SK-N-SH treated with all-trans-retinoic acid at 6 μM for 48 hours (cell line): ENCODE measurements around the gene SYNE1.
"Not testable (repeated sequence)": the region's sequence is repeated elsewhere in the genome, so short reads cannot be mapped to it uniquely, and the experiment has no call there.

ENCODE experiments used
- ATAC-seq: fragments of 200-7000 bp; cut with Tn5 transposase; 3 replicates; pipeline ENCODE4 v1.9.1; 2020; ENCODE audit warnings: mild to moderate bottlenecking, moderate library complexity
- ARNTL ChIP-seq: fragments of 450-650 bp; formaldehyde crosslinking; IDR thresholded peaks from 2 replicates; pipeline ENCODE4 v1.5.0; 2020; ENCODE audit warnings: low read depth, mild to moderate bottlenecking, moderate library complexity, borderline replicate concordance
- BACH2 ChIP-seq: fragments of 250-450 bp; sonication (Bioruptor Pico); IDR thresholded peaks from 2 replicates; pipeline ENCODE4 v1.9.0; 2021; ENCODE audit warnings: mild to moderate bottlenecking, borderline replicate concordance
- CSDC2 ChIP-seq: fragments of 250-450 bp; sonication (Bioruptor Pico); IDR thresholded peaks from 2 replicates; pipeline ENCODE4 v1.5.0; 2020; ENCODE audit warnings: mild to moderate bottlenecking, moderate library complexity
- ESRRG ChIP-seq: fragments of 250-450 bp; sonication (Bioruptor Pico); IDR thresholded peaks from 2 replicates; pipeline ENCODE4 v1.6.1; 2021; ENCODE audit warnings: mild to moderate bottlenecking
- GLIS3 ChIP-seq: fragments of 250-450 bp; sonication (Bioruptor Pico); IDR thresholded peaks from 2 replicates; pipeline ENCODE4 v1.5.0; 2020; ENCODE audit warnings: mild to moderate bottlenecking, moderate library complexity
- ISL1 ChIP-seq: fragments of 250-450 bp; sonication (Bioruptor Pico); IDR thresholded peaks from 2 replicates; pipeline ENCODE4 v2.1.2; 2022; ENCODE audit warnings: mild to moderate bottlenecking, moderate library complexity
- OSR1 ChIP-seq: fragments of 250-450 bp; sonication (Bioruptor Pico); IDR thresholded peaks from 2 replicates; pipeline ENCODE4 v1.8.0; 2022; ENCODE audit warnings: moderate library complexity, mild to moderate bottlenecking, inconsistent platforms
- POU6F1 ChIP-seq: fragments of 250-450 bp; sonication (Bioruptor Pico); IDR thresholded peaks from 2 replicates; pipeline ENCODE4 v1.8.0; 2021; ENCODE audit warnings: low read depth, mild to moderate bottlenecking, moderate library complexity, borderline replicate concordance
- PPARA ChIP-seq: fragments of 250-450 bp; sonication (Bioruptor Pico); IDR thresholded peaks from 2 replicates; pipeline ENCODE4 v1.5.0; 2020; ENCODE audit warnings: mild to moderate bottlenecking, borderline replicate concordance
- RARB ChIP-seq: fragments of 250-450 bp; sonication (Bioruptor Pico); IDR thresholded peaks from 2 replicates; pipeline ENCODE4 v1.8.0; 2021; ENCODE audit warnings: mild to moderate bottlenecking, moderate library complexity
- SNAI2 ChIP-seq: fragments of 250-450 bp; sonication (Bioruptor Pico); IDR thresholded peaks from 2 replicates; pipeline ENCODE4 v1.5.0; 2020; ENCODE audit warnings: mild to moderate bottlenecking, moderate library complexity
- TCF4 ChIP-seq: fragments of 250-450 bp; sonication (Bioruptor Pico); IDR thresholded peaks from 2 replicates; pipeline ENCODE4 v1.8.0; 2021; ENCODE audit warnings: mild to moderate bottlenecking, moderate library complexity, borderline replicate concordance
- TOX ChIP-seq: fragments of 250-450 bp; sonication (Bioruptor Pico); IDR thresholded peaks from 2 replicates; pipeline ENCODE4 v1.8.0; 2021; ENCODE audit warnings: mild to moderate bottlenecking, moderate library complexity, borderline replicate concordance
- TSHZ2 ChIP-seq: fragments of 250-450 bp; sonication (Bioruptor Pico); IDR thresholded peaks from 2 replicates; pipeline ENCODE4 v1.5.0; 2020; ENCODE audit warnings: mild to moderate bottlenecking, moderate library complexity
- ZC3H10 ChIP-seq: fragments of 250-450 bp; sonication (Bioruptor Pico); IDR thresholded peaks from 2 replicates; pipeline ENCODE4 v1.5.1; 2021; ENCODE audit warnings: mild to moderate bottlenecking, moderate library complexity
- ZFP3 ChIP-seq: fragments of 250-450 bp; sonication (Bioruptor Pico); IDR thresholded peaks from 2 replicates; pipeline ENCODE4 v1.5.0; 2020; ENCODE audit warnings: mild to moderate bottlenecking, moderate library complexity
- ZFP30 ChIP-seq: fragments of 450-650 bp; formaldehyde crosslinking; IDR thresholded peaks from 2 replicates; pipeline ENCODE4 v1.5.0; 2022; ENCODE audit warnings: mild to moderate bottlenecking, moderate library complexity
- ZNF565 ChIP-seq: fragments of 450-650 bp; formaldehyde crosslinking; conservative IDR thresholded peaks from 2 replicates; pipeline ENCODE4 v1.5.0; 2020; ENCODE audit warnings: low read depth, mild to moderate bottlenecking, moderate library complexity
- ZNF70 ChIP-seq: fragments of 450-650 bp; formaldehyde crosslinking; IDR thresholded peaks from 2 replicates; pipeline ENCODE4 v1.5.0; 2020; ENCODE audit warnings: mild to moderate bottlenecking, moderate library complexity
- ZNF8 ChIP-seq: fragments of 450-650 bp; formaldehyde crosslinking; IDR thresholded peaks from 2 replicates; pipeline ENCODE4 v1.5.0; 2020; ENCODE audit warnings: mild to moderate bottlenecking, moderate library complexity
- TF ChIP-seq, protein P1 (sequence below): fragments of 250-450 bp; sonication (Bioruptor Pico); IDR thresholded peaks from 2 replicates; pipeline ENCODE4 v1.8.0; 2020; ENCODE audit warnings: mild to moderate bottlenecking, moderate library complexity, borderline replicate concordance
- TF ChIP-seq, protein P2 (sequence below): fragments of 250-450 bp; sonication (Bioruptor Pico); IDR thresholded peaks from 2 replicates; pipeline ENCODE4 v1.5.1; 2020; ENCODE audit warnings: low read depth, mild to moderate bottlenecking, moderate library complexity
- TF ChIP-seq, protein P3 (sequence below): fragments of 250-450 bp; sonication (Bioruptor Pico); IDR thresholded peaks from 2 replicates; pipeline ENCODE4 v1.5.1; 2021; ENCODE audit warnings: mild to moderate bottlenecking, moderate library complexity

SYNE1 gene

GRCh38 chr6:152630832-152631231, 6.3 kb downstream of the SYNE1 start:
- TF ChIP-seq TSHZ2 (CRISPR knock-in tag) (no peak), ZC3H10 (no peak), TCF4 (CRISPR knock-in tag) (no peak), ZNF8 (CRISPR knock-in tag) (no peak), ISL1 (CRISPR knock-in tag) (no peak), OSR1 (CRISPR knock-in tag) (no peak), TOX (CRISPR knock-in tag) (no peak), RARB (no peak), CSDC2 (CRISPR knock-in tag) (no peak), SNAI2 (CRISPR knock-in tag) (no peak), ARNTL (CRISPR knock-in tag) (no peak), ZNF70 (CRISPR knock-in tag) (no peak)
- TF ChIP-seq, protein P1, sequence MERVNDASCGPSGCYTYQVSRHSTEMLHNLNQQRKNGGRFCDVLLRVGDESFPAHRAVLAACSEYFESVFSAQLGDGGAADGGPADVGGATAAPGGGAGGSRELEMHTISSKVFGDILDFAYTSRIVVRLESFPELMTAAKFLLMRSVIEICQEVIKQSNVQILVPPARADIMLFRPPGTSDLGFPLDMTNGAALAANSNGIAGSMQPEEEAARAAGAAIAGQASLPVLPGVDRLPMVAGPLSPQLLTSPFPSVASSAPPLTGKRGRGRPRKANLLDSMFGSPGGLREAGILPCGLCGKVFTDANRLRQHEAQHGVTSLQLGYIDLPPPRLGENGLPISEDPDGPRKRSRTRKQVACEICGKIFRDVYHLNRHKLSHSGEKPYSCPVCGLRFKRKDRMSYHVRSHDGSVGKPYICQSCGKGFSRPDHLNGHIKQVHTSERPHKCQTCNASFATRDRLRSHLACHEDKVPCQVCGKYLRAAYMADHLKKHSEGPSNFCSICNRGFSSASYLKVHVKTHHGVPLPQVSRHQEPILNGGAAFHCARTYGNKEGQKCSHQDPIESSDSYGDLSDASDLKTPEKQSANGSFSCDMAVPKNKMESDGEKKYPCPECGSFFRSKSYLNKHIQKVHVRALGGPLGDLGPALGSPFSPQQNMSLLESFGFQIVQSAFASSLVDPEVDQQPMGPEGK (CRISPR knock-in tag) = no peak
- ATAC-seq = no peak

GRCh38 chr6:152625213-152625612, 11.9 kb downstream of the SYNE1 start:
- TF ChIP-seq TCF4 (CRISPR knock-in tag) (no peak), RARB (no peak), ZFP3 (CRISPR knock-in tag) (no peak), PPARA (no peak), TOX (CRISPR knock-in tag) (no peak), GLIS3 (CRISPR knock-in tag) (no peak), BACH2 (CRISPR knock-in tag) (no peak), ZC3H10 (no peak), CSDC2 (CRISPR knock-in tag) (no peak), ARNTL (CRISPR knock-in tag) (no peak), POU6F1 (no peak), ESRRG (CRISPR knock-in tag) (no peak)
- TF ChIP-seq, protein P2, sequence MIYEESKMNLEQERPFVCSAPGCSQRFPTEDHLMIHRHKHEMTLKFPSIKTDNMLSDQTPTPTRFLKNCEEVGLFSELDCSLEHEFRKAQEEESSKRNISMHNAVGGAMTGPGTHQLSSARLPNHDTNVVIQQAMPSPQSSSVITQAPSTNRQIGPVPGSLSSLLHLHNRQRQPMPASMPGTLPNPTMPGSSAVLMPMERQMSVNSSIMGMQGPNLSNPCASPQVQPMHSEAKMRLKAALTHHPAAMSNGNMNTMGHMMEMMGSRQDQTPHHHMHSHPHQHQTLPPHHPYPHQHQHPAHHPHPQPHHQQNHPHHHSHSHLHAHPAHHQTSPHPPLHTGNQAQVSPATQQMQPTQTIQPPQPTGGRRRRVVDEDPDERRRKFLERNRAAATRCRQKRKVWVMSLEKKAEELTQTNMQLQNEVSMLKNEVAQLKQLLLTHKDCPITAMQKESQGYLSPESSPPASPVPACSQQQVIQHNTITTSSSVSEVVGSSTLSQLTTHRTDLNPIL (CRISPR knock-in tag) = no peak
- no peak for ATAC-seq

DNA sequence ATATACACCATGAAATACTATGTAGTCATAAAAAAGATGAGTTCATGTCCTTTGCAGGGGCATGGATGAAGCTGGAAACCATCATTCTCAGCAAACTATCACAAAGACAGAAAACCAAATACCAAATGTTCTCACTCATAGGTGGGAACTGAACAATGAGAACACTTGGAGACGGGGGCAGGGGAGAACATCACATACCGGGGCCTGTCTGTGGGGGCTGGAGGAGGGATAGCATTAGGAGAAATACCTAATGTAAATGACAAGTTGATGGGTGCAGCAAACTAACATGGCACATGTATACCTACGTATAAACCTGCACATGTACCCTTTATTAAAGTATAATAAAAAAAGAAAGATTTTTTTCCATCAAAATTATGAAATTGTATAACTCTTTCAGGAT, 22.4 kb downstream of the SYNE1 start:
- ATAC-seq = not testable (repeated sequence)

DNA sequence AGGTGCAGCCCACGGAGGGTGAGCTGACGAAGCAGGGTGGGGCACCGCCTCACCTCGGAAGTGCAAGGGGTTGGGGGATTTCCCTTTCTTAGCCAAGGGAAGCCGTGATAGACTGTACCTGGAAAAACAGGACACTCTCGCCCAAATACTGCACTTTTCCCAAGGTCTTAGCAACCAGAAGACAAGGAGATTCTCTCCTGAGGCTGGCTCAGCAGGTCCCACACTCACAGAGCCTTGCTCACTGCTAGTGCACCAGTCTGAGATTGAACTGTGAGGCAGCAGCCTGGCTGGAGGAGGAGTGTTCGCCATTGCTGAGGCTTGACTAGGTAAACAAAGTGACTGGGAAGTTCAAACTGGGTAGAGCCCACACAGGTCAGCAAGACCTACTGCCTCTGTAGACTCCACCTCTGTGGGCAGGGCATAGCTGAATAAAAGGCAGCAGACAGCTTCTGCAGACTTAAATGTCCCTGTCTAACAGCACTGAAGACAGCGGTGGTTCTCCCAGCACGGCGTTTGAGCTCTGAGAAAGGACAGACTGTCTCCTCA, 28.0 kb downstream of the SYNE1 start:
- TF ChIP-seq ZFP30 (CRISPR knock-in tag) (no peak), ZNF565 (CRISPR knock-in tag) (no peak), POU6F1 (no peak), ESRRG (CRISPR knock-in tag) (no peak), ISL1 (CRISPR knock-in tag) (no peak)
- TF ChIP-seq, protein P3, sequence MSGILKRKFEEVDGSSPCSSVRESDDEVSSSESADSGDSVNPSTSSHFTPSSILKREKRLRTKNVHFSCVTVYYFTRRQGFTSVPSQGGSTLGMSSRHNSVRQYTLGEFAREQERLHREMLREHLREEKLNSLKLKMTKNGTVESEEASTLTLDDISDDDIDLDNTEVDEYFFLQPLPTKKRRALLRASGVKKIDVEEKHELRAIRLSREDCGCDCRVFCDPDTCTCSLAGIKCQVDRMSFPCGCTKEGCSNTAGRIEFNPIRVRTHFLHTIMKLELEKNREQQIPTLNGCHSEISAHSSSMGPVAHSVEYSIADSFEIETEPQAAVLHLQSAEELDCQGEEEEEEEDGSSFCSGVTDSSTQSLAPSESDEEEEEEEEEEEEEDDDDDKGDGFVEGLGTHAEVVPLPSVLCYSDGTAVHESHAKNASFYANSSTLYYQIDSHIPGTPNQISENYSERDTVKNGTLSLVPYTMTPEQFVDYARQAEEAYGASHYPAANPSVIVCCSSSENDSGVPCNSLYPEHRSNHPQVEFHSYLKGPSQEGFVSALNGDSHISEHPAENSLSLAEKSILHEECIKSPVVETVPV = no peak
- no peak for ATAC-seq
